ENCODE data around the gene KRT6A. TPM values are rescaled to one million over a fixed set of nuclear protein-coding genes. Genes with fewer than 3 reads are reported as not detected.

KRT6A gene
- polyA plus RNA-seq, 2 of the 4 experiments (the other 2 are of a cell fraction): 0.04 to 0.14 TPM

DNA sequence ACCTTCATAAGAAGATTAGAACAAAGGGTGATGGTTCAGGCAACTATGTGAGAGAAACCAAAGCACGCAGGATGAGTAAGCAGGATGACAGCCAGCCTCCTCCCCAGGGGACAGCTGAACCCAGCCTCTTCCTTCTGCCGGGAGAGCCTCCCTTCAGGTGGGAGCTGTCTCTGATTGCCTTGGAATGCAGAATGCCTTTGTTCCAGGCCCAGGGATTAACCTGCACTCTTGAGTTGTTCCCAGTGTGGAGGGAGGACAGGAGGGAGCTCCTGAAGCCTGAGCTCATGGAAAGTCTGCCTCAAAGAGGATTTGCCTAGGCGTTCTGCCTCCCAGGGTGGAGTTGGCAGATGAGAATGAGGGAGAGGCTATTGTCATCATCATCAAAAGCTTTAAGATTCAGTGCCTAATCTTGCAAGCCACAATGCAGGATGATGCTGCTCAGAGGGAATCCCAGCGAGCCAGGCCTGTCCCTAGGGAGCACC is 3.6 kb upstream of the KRT6A start:
- ATAC-seq: peak; percentile 64 to 67
- no peak overlapping the region for H3K4me3 ChIP-seq
- no peak for FAIRE-seq
- ChIA-PET CTCF (interaction anchor here (0.9 to 2.9 kb wide), 7 partner anchors 10 to 124 kb away, joined by 3 to 13 read pairs (median 3); no protein-coding TSS in a partner anchor), POLR2A (no interaction called here)
- peak; percentile 51 to 62 for DNase-seq (ENCODE audit: low read depth in 1 of 2, low spot score in 1 of 2)
- H3K4me2 ChIP-seq: peak overlapping the region; percentile 44
- H3K27ac ChIP-seq: peak overlapping the region; percentile 62 to 80
- WGBS (ENCODE audit: missing lambda C conversion rate): 37% methylated on average over 4 of the region's 4 CpGs
- no peaks in the 10 kb centered on the region for H3K9me3 ChIP-seq
- TF ChIP-seq, protein P1, sequence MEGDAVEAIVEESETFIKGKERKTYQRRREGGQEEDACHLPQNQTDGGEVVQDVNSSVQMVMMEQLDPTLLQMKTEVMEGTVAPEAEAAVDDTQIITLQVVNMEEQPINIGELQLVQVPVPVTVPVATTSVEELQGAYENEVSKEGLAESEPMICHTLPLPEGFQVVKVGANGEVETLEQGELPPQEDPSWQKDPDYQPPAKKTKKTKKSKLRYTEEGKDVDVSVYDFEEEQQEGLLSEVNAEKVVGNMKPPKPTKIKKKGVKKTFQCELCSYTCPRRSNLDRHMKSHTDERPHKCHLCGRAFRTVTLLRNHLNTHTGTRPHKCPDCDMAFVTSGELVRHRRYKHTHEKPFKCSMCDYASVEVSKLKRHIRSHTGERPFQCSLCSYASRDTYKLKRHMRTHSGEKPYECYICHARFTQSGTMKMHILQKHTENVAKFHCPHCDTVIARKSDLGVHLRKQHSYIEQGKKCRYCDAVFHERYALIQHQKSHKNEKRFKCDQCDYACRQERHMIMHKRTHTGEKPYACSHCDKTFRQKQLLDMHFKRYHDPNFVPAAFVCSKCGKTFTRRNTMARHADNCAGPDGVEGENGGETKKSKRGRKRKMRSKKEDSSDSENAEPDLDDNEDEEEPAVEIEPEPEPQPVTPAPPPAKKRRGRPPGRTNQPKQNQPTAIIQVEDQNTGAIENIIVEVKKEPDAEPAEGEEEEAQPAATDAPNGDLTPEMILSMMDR (IDR thresholded peaks at IDR 0.05): no peak
- TF ChIP-seq REST (IDR thresholded peaks at IDR 0.05): no peak
- TF ChIP-seq, protein P2, sequence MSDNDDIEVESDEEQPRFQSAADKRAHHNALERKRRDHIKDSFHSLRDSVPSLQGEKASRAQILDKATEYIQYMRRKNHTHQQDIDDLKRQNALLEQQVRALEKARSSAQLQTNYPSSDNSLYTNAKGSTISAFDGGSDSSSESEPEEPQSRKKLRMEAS (IDR thresholded peaks at IDR 0.05): peak; percentile 24; the same call in 1 of the 2 replicates
- TF ChIP-seq ZSCAN20 (CRISPR knock-in tag; IDR thresholded peaks at IDR 0.05): no peak
- TF ChIP-seq JUNB (IDR thresholded peaks at IDR 0.05): 0 out of 2 replicates have a peak, but pooled peaks have one; percentile 20
- no peak for TF ChIP-seq RARB (CRISPR knock-in tag; IDR thresholded peaks at IDR 0.05)
- TF ChIP-seq ZNF302 (CRISPR knock-in tag; IDR thresholded peaks at IDR 0.05): no peak
- no peak for TF ChIP-seq NFE2L2 (conservative IDR thresholded peaks at IDR 0.05; ENCODE audit: low read length)
- no peak for TF ChIP-seq FOSL2 (IDR thresholded peaks at IDR 0.05)
- peak; percentile 43; the same call in 1 of the 2 replicates for TF ChIP-seq FOSL2 (CRISPR knock-in tag; IDR thresholded peaks at IDR 0.05)
- TF ChIP-seq HOXB13 (CRISPR knock-in tag; IDR thresholded peaks at IDR 0.05; ENCODE audit: low read depth): no peak
- TF ChIP-seq HOXA7 (CRISPR knock-in tag; IDR thresholded peaks at IDR 0.05): no peak
- TF ChIP-seq EP300 (IDR thresholded peaks at IDR 0.05): no peak
- TF ChIP-seq FOSB (CRISPR knock-in tag; IDR thresholded peaks at IDR 0.05): no peak
- TF ChIP-seq RNF2 (IDR thresholded peaks at IDR 0.05; ENCODE audit: borderline replicate concordance, low read depth): no peak
- no peak for TF ChIP-seq HOXB5 (CRISPR knock-in tag; IDR thresholded peaks at IDR 0.05)
- peaks cover 44% of the 10 kb centered on the region for H3K4me1 ChIP-seq

DNA sequence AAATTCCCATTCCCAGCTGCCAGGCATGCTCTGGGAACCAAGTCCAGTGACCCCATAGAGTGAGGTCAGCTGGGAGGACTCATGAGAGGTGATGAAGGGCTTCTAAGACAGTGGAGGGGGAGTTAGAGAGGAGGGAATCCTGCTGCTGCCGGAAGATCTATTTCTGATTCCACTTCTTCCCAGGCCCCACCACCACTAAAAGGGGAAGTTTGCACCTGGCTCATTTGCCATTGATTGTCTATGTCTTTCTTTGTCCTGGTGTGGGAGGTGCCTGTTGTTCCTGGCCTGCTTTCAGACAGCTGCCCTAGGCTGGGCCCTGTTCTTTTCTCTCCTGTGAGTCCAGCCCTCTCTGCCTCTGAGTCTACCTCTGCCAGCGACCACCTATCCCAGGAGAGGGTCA is 3.0 kb upstream of the KRT6A start:
- ATAC-seq (peak; percentile 10 to 42; a peak in 3 of 6 replicates), FAIRE-seq (no peak), DNase-seq (ENCODE audit: low read depth in 1 of 2, low spot score in 1 of 2) (no peak)
- no peak for TF ChIP-seq REST (IDR thresholded peaks at IDR 0.05)
- no peak for TF ChIP-seq CHD4 (IDR thresholded peaks at IDR 0.05; ENCODE audit: borderline replicate concordance)
- TF ChIP-seq USF2 (IDR thresholded peaks at IDR 0.05): no peak
- TF ChIP-seq, protein P1 (IDR thresholded peaks at IDR 0.05): no peak
- no peak for TF ChIP-seq MAZ (IDR thresholded peaks at IDR 0.05; ENCODE audit: borderline replicate concordance, low read depth, low read length)
- TF ChIP-seq RCOR1 (IDR thresholded peaks at IDR 0.05; ENCODE audit: low read depth, low read length): no peak
- TF ChIP-seq, protein P3, sequence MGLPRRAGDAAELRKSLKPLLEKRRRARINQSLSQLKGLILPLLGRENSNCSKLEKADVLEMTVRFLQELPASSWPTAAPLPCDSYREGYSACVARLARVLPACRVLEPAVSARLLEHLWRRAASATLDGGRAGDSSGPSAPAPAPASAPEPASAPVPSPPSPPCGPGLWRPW (IDR thresholded peaks at IDR 0.05): no peak
- TF ChIP-seq RNF2 (IDR thresholded peaks at IDR 0.05; ENCODE audit: borderline replicate concordance, low read depth): no peak
- Histone ChIP-seq H3K4me1 (peaks cover 40% of the 10 kb centered on the region), H3K4me3 (no peak overlapping the region), H3K4me2 (peak overlapping the region; percentile 44), H3K27ac (peak overlapping the region; percentile 62 to 80), H3K9me3 (no peaks in the 10 kb centered on the region)
- CTCF ChIA-PET: interaction anchor here (1.2 to 2.9 kb wide), 4 partner anchors 10 to 104 kb away, joined by 3 to 13 read pairs (median 4); no protein-coding TSS in a partner anchor
- POLR2A ChIA-PET: no interaction called here
- WGBS (ENCODE audit: missing lambda C conversion rate): 44% methylated on average over 2 of the region's 2 CpGs
